GM12878 (cell line): ENCODE data around the gene HHIPL1. TPM values are rescaled to one million over a fixed set of nuclear protein-coding genes. Genes with fewer than 3 reads are reported as not detected.

Experiments
- ATAC-seq: fragments of 200-7000 bp; cut with Tn5 transposase; 3 replicates; pipeline ENCODE4 v1.9.1; 2020; ENCODE audit warnings: mild to moderate bottlenecking, moderate library complexity
- BruUV-seq: library from RNA; stranded (reverse); fragments of 400-500 nt; replicated peaks from 2 replicates; lab custom pipeline; 2021; lab: Mats Ljungman, UMichigan
- CTCF ChIA-PET: fragments of 300-600 bp; sonication (Branson Sonifier 250); formaldehyde crosslinking; extraction: SDS; loops from one replicate; lab custom pipeline; 2021; ENCODE audit warnings: inconsistent platforms; lab: Yijun Ruan, JAX
- POLR2A ChIA-PET: fragments of 350-600 bp; formaldehyde crosslinking; extraction: SDS; loops from one replicate; lab custom pipeline; 2021; ENCODE audit warnings: inconsistent platforms; lab: Charles Lee
- RAD21 ChIA-PET: fragments of 300-600 bp; sonication (Branson Sonifier 250); formaldehyde crosslinking; loops from one replicate; lab custom pipeline; 2023; ENCODE audit warnings: antibody characterized with exemption; ENCODE audit not compliant: unreplicated experiment; lab: Charles Lee
- SMC1A ChIA-PET: fragments of 300-600 bp; sonication (Branson Sonifier 250); formaldehyde crosslinking; loops from one replicate; lab custom pipeline; 2023; ENCODE audit not compliant: unreplicated experiment, uncharacterized antibody; lab: Charles Lee
- DNase-seq: peaks from one replicate; pipeline ENCODE4 v3.0.0-alpha.2; 2011; ENCODE audit warnings: low read depth, low spot score
- FAIRE-seq: peaks from 3 replicates; lab custom pipeline; 2011; peaks lifted over from hg19 to GRCh38; lab: Jason Lieb, UNC
- H2AFZ ChIP-seq: 2 replicates; pipeline ENCODE4 v1.6.0; 2011; ENCODE audit warnings: low read depth, low read length, control low read depth; ENCODE audit not compliant: control insufficient read depth
- H3K27ac ChIP-seq: 2 replicates; pipeline ENCODE4 v1.5.1; 2011; ENCODE audit warnings: control low read depth; ENCODE audit not compliant: control insufficient read depth, insufficient read depth
- H3K27me3 ChIP-seq, 2 experiments: replicated peaks in 1 of 2; 2 replicates each; pipeline versions ENCODE4 v1.6.0 to v1.6.1; 2011; ENCODE audit warnings: low read length in 1 of 2; ENCODE audit not compliant: control insufficient read depth in 2 of 2, insufficient read depth in 2 of 2
- H3K36me3 ChIP-seq, 2 experiments: 2 replicates each; pipeline ENCODE4 v1.5.1; 2011; ENCODE audit warnings: low read length in 1 of 2; ENCODE audit not compliant: control insufficient read depth in 2 of 2, insufficient read depth in 2 of 2
- H3K4me1 ChIP-seq: 2 replicates; pipeline ENCODE4 v1.6.1; 2011; ENCODE audit warnings: mild to moderate bottlenecking, low read length, moderate library complexity, mixed read lengths; ENCODE audit not compliant: control insufficient read depth, insufficient read depth
- H3K4me2 ChIP-seq: 2 replicates; pipeline ENCODE4 v1.6.0; 2011; ENCODE audit warnings: control low read depth; ENCODE audit not compliant: control insufficient read depth, insufficient read depth
- H3K4me3 ChIP-seq: fragments of 200-600 bp; sonication (generic); 2 replicates; pipeline ENCODE4 v1.5.1; 2016
- H3K79me2 ChIP-seq: 2 replicates; pipeline ENCODE4 v1.6.0; 2011; ENCODE audit warnings: low read length; ENCODE audit not compliant: control insufficient read depth, insufficient read depth
- H3K9ac ChIP-seq: 2 replicates; pipeline ENCODE4 v1.8.0; 2011; ENCODE audit warnings: low read length, control low read depth, mixed read lengths; ENCODE audit not compliant: control insufficient read depth, insufficient read depth
- H3K9me3 ChIP-seq: replicated peaks from 3 replicates; pipeline ENCODE4 v1.5.1; 2011; ENCODE audit warnings: mild to moderate bottlenecking, low read length; ENCODE audit not compliant: control insufficient read depth, insufficient read depth
- H4K20me1 ChIP-seq: 2 replicates; pipeline ENCODE4 v1.6.0; 2011; ENCODE audit not compliant: control insufficient read depth, insufficient read depth
- BCL3 ChIP-seq: IDR thresholded peaks from 2 replicates; pipeline ENCODE4 v1.6.1; 2011; ENCODE audit warnings: borderline replicate concordance, low read depth, mild to moderate bottlenecking, moderate library complexity, low read length; ENCODE audit not compliant: insufficient read depth, poor library complexity, severe bottlenecking
- CREB1 ChIP-seq: IDR thresholded peaks from 2 replicates; pipeline ENCODE4 v1.6.1; 2012; ENCODE audit warnings: low read depth, mild to moderate bottlenecking, inconsistent platforms
- E2F8 ChIP-seq: fragments of 450-650 bp; IDR thresholded peaks from 2 replicates; pipeline ENCODE4 v1.6.1; 2018; ENCODE audit warnings: mild to moderate bottlenecking, low read depth, moderate library complexity; ENCODE audit not compliant: partially characterized antibody
- JUNB ChIP-seq: IDR thresholded peaks from 2 replicates; pipeline ENCODE4 v1.6.1; 2016; ENCODE audit warnings: antibody characterized with exemption, mild to moderate bottlenecking
- MTA3 ChIP-seq: IDR thresholded peaks from 2 replicates; pipeline ENCODE4 v1.6.1; 2012; ENCODE audit warnings: low read length, inconsistent platforms, borderline replicate concordance
- PKNOX1 ChIP-seq: fragments of 450-650 bp; IDR thresholded peaks from 2 replicates; pipeline ENCODE4 v1.6.1; 2016; ENCODE audit warnings: mild to moderate bottlenecking
- RAD21 ChIP-seq: IDR thresholded peaks from 2 replicates; pipeline ENCODE4 v1.6.1; 2011; ENCODE audit warnings: mild to moderate bottlenecking, low read depth, low read length, moderate library complexity; ENCODE audit not compliant: insufficient read depth
- TCF12 ChIP-seq: IDR thresholded peaks from 2 replicates; pipeline ENCODE4 v1.6.1; 2011; ENCODE audit warnings: low read depth, mild to moderate bottlenecking, low read length
- TCF3 ChIP-seq: IDR thresholded peaks from 2 replicates; pipeline ENCODE4 v1.6.1; 2012; ENCODE audit warnings: low read depth, mild to moderate bottlenecking, low read length, borderline replicate concordance; ENCODE audit not compliant: insufficient read depth
- WGBS: methylation state at CpG from one replicate; pipeline ENCODE4 v1.1.6; 2016; ENCODE audit warnings: low lambda C conversion rate; ENCODE audit not compliant: insufficient replicate concordance, insufficient coverage; ENCODE audit errors: missing lambda C conversion rate; 5-methylcytosine and 5-hydroxymethylcytosine counted together
- in situ Hi-C: fragments of 300-500 bp; cut with MboI; formaldehyde crosslinking; loops from 9 replicates; pipeline ENCODE4 v1.14.3; 2018; ENCODE audit warnings: mixed read lengths
- intact Hi-C: fragments of 100-400 bp; cut with micrococcal nuclease; formaldehyde crosslinking; loops from one replicate; pipeline ENCODE4 v1.14.2; 2022; ENCODE audit not compliant: unreplicated experiment
- polyA plus RNA-seq, 11 experiments: library from polyadenylated mRNA; depleted of rRNA in 4 of 11; unstranded in 6 of 11; stranded (reverse) in 5 of 11; fragments of >200 nt; fragmentation: Nextera tagmentation in 4 of 11; fragmentation: Illumina TruSeq in 1 of 11; extraction: Ambion mirVana in 4 of 11; extraction: Trizol in 1 of 11; gene quantifications; 1 replicate in 1 of 11; 2 replicates in 10 of 11; pipeline versions ENCODE4 v1.2.1 to v1.2.3, GENCODE V29; 2011 to 2016; ENCODE audit warnings: inconsistent platforms in 2 of 11, missing spikeins in 2 of 11, low read depth in 1 of 11
- total RNA-seq, 4 experiments: library from RNA; depleted of rRNA in 3 of 4; stranded (reverse); fragments of >200 nt in 3 of 4; fragmentation: Illumina TruSeq in 1 of 4; extraction: Trizol in 1 of 4; gene quantifications; 2 replicates each; pipeline versions ENCODE4 v1.2.1 to v1.2.3, GENCODE V29; 2013 to 2021

HHIPL1 gene
- total and polyA plus RNA-seq, 10 of the 15 experiments (the other 5 are each of a cell fraction or from before 2014, with no cell fraction given): 0.09 TPM; not detected in 9

GRCh38 chr14:99650189-99650588 lies 5.3 kb downstream of the HHIPL1 start (continued):
- TF ChIP-seq E2F8: no peak
- no peak for TF ChIP-seq TCF12
- no peak for TF ChIP-seq JUNB
- no peak for TF ChIP-seq PKNOX1

- Histone ChIP-seq H3K27ac (no peak overlapping the region), H3K79me2 (no peaks in the 10 kb centered on the region), H3K27me3 (no peaks in the 10 kb centered on the region; a peak in 2 of 4 replicates), H3K4me2 (no peak overlapping the region), H3K9me3 (no peaks in the 10 kb centered on the region; the same call in 2 of the 3 replicates), H3K9ac (no peak overlapping the region), H2AFZ (no peak overlapping the region), H3K36me3 (no peaks in the 10 kb centered on the region), H4K20me1 (no peaks in the 10 kb centered on the region), H3K4me3 (no peak overlapping the region), H3K4me1 (no peaks in the 10 kb centered on the region)
- RAD21 ChIA-PET: no interaction called here
- FAIRE-seq (no peak), ATAC-seq (no peak), DNase-seq (no peak)
- 59% methylated on average over 32 of the region's 32 CpGs for WGBS
- TF ChIP-seq CREB1 (no peak), RAD21 (no peak), BCL3 (no peak), MTA3 (no peak), TCF3 (no peak)
- SMC1A ChIA-PET: no interaction called here
- in situ Hi-C loops: no loop called here
- intact Hi-C loops: no loop called here
- CTCF ChIA-PET: no interaction called here
- POLR2A ChIA-PET: no interaction called here
- BruUV-seq: no TSS peak
These were observed 7.2 kb downstream of the HHIPL1 start for GRCh38 chr14:99651953-99652746.
